SHP77 treated with DMSO at 0.1 percent for 48 hours (cell line): ENCODE results near the gene CCDC8.
"Not testable (repeated sequence)": the region's sequence is repeated elsewhere in the genome, so short reads cannot be mapped to it uniquely, and the experiment has no call there.

ENCODE experiments used
- DNase-seq: peaks from one replicate; lab custom pipeline; 2025; lab: John Stamatoyannopoulos, UW

Gene CCDC8, protein sequence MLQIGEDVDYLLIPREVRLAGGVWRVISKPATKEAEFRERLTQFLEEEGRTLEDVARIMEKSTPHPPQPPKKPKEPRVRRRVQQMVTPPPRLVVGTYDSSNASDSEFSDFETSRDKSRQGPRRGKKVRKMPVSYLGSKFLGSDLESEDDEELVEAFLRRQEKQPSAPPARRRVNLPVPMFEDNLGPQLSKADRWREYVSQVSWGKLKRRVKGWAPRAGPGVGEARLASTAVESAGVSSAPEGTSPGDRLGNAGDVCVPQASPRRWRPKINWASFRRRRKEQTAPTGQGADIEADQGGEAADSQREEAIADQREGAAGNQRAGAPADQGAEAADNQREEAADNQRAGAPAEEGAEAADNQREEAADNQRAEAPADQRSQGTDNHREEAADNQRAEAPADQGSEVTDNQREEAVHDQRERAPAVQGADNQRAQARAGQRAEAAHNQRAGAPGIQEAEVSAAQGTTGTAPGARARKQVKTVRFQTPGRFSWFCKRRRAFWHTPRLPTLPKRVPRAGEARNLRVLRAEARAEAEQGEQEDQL

DNA sequence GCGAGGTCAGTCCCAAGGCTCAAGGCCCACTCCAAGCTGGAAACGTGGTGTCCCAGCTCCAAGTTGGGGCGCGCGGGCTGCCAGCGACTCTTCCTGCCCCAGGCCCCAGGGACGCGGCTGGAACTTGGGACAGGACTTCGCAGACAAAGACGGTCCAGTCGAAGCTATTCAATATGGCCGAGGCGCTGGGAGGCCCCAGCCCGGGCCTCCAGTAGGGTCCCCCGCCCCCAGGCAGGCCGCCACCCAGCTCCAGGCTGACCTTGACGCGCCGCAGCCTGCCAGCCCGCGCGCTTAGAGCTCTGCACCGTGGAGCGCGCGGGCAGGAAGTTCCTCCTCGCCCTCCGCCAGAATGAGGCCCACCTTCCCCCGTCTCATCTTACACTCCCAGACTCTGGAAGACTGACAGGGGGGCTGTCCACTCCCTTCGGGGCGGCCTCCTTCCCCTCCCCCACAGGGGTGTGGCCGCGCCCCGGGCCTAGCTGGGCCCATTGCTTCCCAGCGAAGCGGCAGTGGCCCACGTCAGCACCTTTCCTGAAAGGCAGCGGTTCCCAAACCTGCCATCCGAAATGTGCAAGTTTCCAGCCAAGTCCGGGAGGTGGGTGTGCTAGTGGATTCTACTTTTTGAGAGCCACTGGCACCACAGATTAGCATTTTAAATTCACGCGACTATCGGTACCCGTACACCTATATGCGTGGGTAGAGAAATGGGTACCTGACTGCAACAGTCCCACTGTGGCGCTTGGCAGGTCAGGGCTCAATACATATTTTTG lies at the start of gene CCDC8:
Gene CCDC8 (minus strand): TSS at position 303 of the 770 bp plus-strand sequence. CDS start 754 bp downstream, outside the sequence.
- no peak for DNase-seq

DNA sequence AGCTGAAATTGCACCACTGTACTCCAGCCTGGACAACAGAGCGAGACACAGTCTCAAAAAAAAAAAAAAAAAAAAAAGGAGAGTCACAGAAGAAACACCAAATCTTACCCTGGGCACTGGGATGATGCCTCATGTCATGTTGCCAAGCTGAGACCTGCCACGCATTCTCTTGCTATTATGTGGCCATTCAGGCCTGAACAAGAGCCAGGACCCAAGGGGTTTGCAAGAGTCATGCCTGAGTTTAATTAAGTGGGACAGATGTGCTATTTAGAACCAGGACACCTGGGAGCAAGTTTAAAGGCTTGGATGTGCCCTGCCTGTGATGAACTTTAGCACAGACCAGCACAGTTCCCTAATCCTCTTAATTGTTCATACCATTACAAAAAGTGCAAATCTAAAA lies 48.2 kb upstream of the CCDC8 start:
- DNase-seq, result no peak

DNA sequence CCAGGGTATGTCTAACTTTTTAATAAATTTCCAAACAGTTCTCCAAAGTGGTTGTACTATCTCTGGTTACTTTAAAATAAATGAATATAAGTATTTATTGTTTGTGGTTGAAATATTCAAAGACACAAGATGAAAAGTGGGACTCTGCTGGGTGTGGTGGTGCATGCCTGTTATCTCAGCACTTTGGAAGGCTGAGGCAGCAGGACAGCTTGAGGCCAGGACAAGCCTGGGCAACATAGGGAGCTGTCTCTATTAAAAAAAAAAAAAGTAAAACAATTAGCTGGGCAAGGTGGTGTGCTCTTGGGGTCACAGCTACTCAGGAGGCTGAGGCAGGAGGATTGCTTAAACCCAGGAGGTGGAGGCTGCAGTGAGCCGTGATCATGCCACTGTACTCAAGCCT lies 47.6 kb upstream of the CCDC8 start:
- no peak for DNase-seq

DNA sequence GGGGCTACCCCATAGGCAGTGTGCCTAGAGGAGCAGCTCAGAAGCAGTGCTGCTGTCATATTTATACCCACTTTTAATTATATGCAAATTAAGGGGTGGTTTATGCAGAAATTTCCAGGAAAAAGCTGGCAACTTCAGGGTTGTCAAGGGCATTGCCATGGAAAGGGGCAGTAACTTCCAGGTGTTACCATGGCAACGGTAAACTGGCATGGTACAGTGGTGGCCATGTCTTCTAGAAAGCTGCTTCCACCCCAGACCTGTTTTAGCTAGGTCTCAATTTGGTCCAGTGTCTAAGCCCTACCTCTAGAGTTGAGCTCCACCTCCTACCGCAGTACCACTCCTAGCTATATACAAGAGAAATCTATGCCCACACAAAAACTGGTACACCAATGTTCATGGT lies 46.7 kb upstream of the CCDC8 start:
- DNase-seq, result no peak

DNA sequence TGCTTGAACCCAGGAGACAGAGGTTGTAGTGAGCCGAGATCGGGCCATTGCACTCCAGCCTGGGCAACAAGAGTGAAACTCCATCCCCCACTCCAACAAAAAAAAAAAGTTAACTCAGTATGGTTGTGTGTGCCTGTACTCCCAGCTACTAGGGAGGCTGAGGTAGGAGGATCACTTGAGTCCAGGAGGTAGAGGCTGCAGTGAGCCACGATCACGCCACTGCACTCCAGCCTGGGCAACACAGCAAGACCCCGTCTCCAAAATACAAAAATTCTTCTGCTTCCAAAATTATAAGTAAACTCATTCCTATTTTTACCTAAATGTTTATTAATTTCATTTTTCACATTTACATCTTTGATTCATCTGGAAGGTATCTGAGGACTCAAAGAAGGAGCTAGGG lies 43.6 kb upstream of the CCDC8 start:
- no peak for DNase-seq

DNA sequence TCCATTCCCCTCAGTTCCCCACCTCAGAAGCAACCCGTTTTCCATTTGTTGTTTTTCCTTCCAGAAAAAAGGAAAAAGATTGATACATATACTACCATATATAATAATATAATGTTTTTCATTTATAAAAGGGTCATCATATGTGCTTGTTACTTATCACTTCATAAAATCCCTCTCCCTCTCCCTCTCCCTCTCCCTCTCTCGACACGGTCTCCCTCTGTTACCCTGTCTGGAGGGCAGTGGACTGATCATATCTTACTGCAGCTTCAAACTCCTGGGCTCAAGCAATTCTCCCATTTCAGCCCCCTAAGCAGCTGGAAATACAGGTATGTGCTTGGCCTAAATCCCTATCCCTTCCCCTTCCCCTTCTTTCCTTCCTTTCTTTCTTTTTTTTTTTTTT lies 40.9 kb upstream of the CCDC8 start:
- no peak for DNase-seq

DNA sequence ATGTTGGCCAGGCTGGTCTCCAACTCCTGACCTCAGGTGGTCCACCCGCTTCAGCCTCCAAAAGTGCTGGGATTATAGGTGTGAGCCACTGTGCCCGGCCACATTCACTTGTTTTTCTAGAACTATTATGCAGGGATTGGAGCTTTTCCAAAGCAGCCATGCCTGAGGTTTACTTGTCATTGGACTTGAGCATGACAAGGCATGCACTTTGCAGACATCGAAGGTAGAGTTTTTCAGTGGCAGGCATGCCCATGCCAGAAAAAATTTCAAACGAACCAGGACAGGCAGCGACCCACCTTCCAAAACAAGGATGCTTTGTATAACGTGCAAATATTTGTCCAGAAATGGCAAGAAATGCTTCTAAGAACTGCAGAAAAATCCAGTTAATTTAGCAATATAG lies 40.3 kb upstream of the CCDC8 start:
- no peak for DNase-seq

DNA sequence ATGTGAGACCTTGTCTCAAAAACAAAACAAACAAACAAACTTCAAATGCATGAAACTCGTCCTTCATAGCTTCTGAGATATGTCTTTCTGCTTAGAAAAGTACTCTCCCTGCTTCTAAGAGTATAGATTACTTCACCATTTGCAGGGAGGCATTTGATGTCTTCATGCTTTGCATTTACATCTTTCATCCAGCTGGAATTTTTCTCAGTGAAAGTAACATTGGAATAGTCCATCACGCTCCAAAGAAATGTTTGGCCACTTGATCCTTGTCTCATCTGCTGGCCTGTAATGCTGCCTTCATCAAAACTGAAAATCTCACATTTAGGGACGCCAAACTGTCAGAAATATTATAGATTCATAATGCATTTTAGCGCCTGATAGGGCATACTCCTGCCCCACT lies 38.8 kb upstream of the CCDC8 start:
- no peak for DNase-seq

DNA sequence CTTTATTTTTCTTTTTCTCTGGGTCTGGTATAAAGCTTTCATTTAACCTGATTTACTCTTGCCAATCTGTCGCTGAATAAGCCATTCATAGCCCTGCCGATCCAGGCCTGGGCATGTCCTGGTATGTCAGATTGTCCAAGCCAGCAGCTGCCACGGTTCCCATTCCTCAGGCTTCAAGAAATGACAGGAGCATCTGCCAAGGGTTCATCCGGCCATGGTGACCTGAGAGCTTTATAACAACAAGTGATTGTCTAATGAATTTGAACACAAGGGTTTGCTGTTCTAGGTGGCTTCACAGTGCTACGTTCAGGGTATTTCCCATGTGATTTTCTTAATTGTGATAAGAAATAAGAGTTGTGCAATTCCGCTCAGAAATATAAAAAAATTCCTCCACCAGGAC lies 38.0 kb upstream of the CCDC8 start:
- DNase-seq, result no peak

DNA sequence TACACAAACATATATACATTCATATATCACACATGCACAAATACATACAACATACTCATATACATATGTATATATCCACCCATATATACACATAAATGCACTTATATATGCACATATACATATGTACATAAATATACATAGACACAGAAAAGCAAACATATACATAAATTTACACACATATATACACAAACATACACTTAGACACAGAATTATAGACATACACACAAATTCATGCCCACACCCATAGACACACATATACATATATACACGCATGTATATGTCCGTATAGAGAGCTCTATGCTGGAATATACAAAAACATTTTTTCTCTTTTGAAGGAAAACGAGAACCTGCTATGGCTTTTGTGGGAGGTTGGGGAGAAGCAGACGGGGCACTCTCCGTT lies 37.4 kb upstream of the CCDC8 start:
- DNase-seq, result no peak

DNA sequence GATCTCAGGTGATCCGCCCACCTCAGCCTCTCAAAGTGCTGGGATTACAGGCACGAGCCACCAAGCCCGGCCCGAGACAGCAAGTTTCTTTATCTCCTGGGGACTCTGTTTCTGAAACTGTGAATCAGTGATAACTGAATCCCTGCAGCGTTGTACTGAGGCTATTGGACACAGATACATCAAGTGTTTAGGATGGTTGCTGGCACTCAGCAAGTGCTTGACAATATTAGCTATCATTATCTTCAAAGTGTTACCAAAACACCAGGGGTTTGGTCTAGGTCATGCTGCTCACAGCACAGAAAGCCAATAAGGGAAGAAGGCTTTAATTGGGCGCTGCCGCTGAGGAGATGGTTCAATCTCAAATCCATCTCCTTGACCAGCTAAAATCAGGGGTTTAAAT lies 35.9 kb upstream of the CCDC8 start:
- DNase-seq, result no peak

DNA sequence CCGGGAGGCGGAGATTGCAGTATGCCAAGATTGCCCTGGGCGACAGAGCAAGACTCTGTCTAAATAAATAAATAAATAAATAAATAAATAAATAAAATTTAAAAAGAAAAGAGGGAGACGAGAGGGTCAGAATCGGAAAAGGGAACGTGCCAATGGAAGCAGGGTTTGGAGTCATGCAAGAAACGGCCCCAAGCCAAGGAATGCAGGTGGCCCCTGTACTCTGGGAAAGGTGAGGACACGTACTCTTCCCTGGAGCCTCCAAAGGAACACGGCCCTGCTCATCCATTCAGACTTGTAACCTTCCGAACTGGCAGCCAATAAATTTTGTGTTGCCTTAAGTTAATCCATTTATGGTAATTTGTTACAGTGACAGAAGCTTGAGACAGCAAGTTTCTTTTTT lies 35.2 kb upstream of the CCDC8 start:
- DNase-seq, result no peak

DNA sequence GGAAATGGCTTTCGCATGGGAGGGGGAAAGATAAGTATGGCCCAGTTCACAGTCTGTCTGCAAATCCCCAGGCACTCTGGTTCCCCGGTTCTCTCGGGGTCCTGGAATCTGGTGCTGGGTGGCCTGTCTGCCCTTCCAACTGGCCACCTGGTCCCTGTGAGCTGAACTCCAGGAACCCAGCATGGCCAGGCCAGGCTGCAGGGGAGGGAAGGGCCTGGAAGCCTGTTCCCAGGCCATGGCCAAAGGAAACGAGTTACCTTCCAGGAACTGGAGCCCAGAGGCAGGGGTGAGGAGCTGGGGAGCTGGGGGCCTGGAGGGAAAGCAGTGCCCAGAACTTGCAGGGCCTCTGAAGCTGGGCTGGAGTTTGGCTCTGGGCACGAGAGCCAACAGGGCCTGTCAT lies 34.5 kb upstream of the CCDC8 start:
- DNase-seq, result no peak

DNA sequence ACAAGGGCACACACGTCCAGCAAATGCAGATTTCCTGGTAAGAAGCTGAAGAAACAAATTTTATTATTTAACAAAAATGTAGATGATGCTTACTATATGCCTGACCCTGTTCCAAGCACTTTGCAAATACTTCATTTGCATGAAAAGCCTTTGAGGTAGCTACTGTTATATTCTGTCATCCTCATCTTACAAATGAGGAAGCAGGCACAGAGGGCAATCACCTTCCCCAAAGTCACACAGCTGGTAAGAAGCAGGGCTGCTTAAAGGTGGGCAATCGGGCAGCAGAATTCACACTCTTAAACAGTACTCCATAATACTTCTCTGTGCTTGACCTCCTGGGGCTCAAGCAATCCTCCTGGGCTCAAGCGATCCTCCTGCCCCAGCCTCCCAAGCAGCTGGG lies 33.6 kb upstream of the CCDC8 start:
- DNase-seq, result no peak

DNA sequence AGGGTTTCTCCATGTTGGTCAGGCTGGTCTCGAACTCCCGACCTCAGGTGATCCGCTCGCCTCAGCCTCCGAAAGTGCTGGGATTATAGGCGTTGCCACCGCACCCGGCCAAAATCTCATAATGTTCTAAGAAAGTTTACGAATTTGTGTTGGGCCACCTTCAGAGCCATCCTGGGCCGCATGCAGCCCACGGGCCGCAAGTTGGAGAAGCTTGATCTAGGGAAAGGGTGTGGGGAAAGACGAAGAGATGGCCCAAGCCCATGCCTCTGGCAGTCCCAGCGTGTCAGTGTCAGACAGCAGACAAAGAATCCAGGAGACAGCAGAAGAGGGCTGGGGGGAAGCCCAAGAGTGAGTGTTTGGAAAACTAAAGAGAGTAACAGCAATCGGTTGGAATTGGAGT lies 32.7 kb upstream of the CCDC8 start:
- DNase-seq, result no peak

DNA sequence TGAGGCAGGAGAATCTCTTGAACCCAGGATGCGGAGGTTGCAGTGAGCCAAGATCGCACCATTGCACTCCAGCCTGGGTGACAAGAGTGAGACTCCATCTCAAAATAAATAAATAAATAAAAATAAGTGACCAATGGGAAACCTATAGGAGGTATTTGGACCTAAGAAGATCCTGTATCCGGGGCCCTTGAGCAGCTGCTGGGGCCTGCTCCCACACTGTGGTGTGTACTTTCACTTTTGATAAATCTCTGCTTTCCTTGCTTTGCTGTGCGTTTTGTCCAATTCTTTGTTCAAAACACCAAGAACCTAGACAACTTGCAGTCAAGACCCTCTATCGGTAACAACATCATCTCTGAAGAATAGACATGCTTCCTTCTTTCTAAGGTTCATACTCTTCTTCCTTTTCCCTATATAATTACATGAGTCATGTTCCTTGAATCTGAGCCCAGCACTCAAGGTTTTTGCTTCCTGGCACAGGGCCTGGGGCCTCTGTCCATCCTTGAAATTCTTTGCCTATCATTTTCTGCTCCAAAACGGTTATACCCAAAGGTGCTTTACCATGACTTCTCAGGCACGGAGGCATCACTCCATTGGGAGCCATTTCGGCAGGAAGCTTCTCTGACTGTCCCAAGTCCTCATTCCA lies 29.6 kb upstream of the CCDC8 start:
- DNase-seq, result no peak

DNA sequence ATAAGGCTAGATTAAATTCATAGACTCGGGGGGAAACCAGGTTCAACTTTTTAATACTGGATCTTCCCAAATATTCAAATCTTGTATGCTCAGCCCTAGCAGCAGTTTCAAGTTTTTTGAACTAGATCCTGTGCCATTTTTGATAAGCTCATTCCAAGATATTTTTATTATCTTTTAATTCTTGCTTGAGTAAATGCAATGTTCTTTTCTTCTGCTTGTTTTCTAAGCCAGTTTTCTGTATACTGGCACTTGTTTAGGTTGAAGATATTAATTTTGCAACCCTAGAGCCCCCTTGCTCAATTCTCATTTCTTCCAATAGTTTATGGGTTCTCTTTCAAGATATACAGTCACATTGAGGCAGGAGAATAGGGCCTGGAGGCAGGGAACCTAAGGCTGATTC lies 28.5 kb upstream of the CCDC8 start:
- no peak for DNase-seq

DNA sequence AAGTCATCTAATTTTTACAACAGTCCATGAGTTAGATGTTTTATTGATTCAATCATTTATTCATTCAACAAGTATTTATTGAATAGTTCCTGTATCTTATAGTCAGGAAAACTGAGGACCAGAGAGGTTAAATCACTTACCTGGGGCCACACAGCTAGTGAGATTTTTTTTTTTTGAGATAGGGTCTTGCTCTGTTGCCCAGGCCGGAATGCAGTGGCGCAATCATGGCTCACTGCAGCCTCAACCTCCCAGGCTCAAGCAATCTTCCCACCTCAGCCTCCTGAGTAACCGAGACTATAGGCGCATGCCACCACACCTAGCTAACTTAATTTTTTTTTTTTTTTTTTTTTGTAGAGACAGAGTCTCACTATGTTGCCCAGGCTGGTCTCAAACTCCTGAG lies 22.3 kb upstream of the CCDC8 start:
- not testable (repeated sequence) for DNase-seq

DNA sequence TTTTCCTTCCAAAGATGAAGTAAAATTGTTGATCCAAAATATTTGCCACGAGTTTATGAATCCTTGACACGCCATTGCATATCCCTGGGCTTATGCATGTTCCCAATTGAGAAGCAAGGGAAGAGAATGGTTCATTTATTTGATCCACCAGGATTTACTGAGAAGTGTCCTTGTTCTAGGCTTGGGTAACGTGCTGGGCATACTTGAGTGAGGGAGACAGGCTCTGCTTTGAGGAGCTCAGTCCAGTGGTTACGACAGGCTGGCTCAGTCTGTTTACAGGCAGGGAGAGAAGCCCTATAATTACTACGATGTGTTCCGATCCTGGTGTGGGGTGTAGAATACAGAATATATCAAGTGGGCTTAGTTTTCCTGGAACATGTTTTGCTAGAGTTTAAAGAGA lies 21.6 kb upstream of the CCDC8 start:
- DNase-seq, result no peak

DNA sequence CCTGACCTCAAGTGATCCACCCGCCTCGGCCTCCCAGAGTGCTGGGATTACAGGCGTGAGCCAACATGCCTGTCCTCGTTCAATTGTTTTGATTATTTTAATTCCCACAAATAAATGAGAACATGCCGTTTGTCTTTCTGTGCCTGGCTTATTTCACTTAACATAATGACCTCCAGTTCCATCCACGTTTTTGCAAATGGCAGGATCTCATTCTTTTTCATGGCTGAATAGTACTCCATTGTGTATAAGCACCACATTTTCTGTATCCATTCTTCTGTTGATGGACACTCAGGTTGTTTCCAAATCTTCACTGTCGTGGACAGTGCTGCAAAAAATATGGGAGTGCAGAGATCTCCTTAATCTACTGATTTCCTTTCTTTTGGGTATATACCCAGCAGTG lies 20.1 kb upstream of the CCDC8 start:
- not testable (repeated sequence) for DNase-seq

DNA sequence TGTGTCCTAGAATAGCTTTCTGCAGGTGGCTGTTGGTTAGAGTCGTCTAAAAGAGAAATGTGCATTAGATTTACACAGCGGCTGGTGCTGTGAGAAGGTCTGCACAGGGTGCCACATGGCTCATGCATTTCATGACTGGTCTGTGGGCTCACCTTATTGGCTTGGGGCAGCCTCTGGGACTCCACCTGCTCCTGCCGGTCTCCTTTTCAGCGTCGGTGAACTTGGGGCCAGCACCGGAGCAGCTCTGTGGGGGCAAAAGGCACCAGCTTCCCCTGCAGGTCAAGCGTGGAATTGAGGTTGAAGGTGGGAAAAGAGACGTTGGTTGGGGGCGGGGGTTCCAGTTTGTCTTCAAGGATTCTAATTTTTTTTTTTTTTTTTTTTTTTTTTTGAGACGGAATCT lies 18.5 kb upstream of the CCDC8 start:
- no peak for DNase-seq

DNA sequence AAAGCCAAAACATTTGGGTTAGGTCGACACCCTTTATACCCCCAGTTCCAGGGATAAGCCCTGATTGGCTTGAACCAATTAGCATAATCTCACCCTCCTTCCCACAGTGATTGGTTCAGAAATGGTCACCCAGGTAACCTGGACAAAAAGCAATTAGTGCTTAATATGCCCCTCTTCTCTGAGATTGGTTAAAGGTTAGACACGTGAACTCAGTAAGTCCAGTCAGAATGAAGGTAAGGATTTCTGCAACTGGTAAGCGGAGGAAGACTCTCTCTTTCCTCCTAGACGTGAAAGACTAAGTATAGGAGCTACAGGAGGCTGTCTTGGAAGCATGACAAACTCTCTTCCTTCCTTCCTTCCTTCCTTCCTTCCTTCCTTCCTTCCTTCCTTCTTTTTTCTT lies 16.6 kb upstream of the CCDC8 start:
- DNase-seq, result no peak
